B cell (primary cell): ENCODE measurements around the gene ETV6.

Experiments used
- CTCF ChIP-seq: fragments of 200-600 bp; IDR thresholded peaks from one replicate; pipeline ENCODE4 v1.8.0; 2022; ENCODE audit warnings: antibody characterized with exemption, mild to moderate bottlenecking
- EZH2 ChIP-seq: IDR thresholded peaks from 2 replicates; pipeline ENCODE4 v1.6.1; 2012; ENCODE audit warnings: borderline replicate concordance, low read depth, mild to moderate bottlenecking, moderate library complexity, low read length; ENCODE audit not compliant: insufficient read depth, poor library complexity, severe bottlenecking

- TF ChIP-seq CTCF (no peak), EZH2 (no peak)
Observed at GRCh38 chr12:11714626-11715025, 65.2 kb downstream of the ETV6 start.
